ENCODE measurements around the gene ARHGAP18.

Gene ARHGAP18

GRCh38 chr6:129692467-129692866, 17.5 kb downstream of the ARHGAP18 start:
- Histone ChIP-seq H3K9me3 (ENCODE audit: control insufficient read depth, insufficient read depth, low read length) (no peaks in the 10 kb centered on the region), H3K9ac (ENCODE audit: low read depth, low read length) (no peak overlapping the region), H3K36me3 (ENCODE audit: insufficient read depth, low read length) (no peaks in the 10 kb centered on the region), H3K4me1 (ENCODE audit: insufficient read depth, low read length) (peaks cover 15% of the 10 kb centered on the region)

GRCh38 chr6:129691709-129692108, 18.3 kb downstream of the ARHGAP18 start:
- Histone ChIP-seq H3K4me1 (ENCODE audit: insufficient read depth, low read length) (peaks cover 15% of the 10 kb centered on the region), H3K9ac (ENCODE audit: low read depth, low read length) (no peak overlapping the region), H3K9me3 (ENCODE audit: control insufficient read depth, insufficient read depth, low read length) (no peaks in the 10 kb centered on the region), H3K36me3 (ENCODE audit: insufficient read depth, low read length) (no peaks in the 10 kb centered on the region)

- Histone ChIP-seq H3K9me3 (ENCODE audit: control insufficient read depth, insufficient read depth, low read length) (no peaks in the 10 kb centered on the region), H3K9ac (ENCODE audit: low read depth, low read length) (no peak overlapping the region), H3K36me3 (ENCODE audit: insufficient read depth, low read length) (no peaks in the 10 kb centered on the region), H3K4me1 (ENCODE audit: insufficient read depth, low read length) (peaks cover 15% of the 10 kb centered on the region)
Observed at GRCh38 chr6:129691043-129691640, 18.8 kb downstream of the ARHGAP18 start.

- no peaks in the 10 kb centered on the region for H3K9me3 ChIP-seq (ENCODE audit: control insufficient read depth, insufficient read depth, low read length)
- no peaks in the 10 kb centered on the region for H3K36me3 ChIP-seq (ENCODE audit: insufficient read depth, low read length)
- peaks cover 18% of the 10 kb centered on the region for H3K4me1 ChIP-seq (ENCODE audit: insufficient read depth, low read length)
- H3K9ac ChIP-seq (ENCODE audit: low read depth, low read length) = no peak overlapping the region
Observed at GRCh38 chr6:129686941-129687627, 22.9 kb downstream of the ARHGAP18 start.

GRCh38 chr6:129685662-129686031, 24.3 kb downstream of the ARHGAP18 start:
- H3K9me3 ChIP-seq (ENCODE audit: control insufficient read depth, insufficient read depth, low read length) = no peaks in the 10 kb centered on the region
- H3K9ac ChIP-seq (ENCODE audit: low read depth, low read length) = no peak overlapping the region
- no peaks in the 10 kb centered on the region for H3K36me3 ChIP-seq (ENCODE audit: insufficient read depth, low read length)
- peaks cover 14% of the 10 kb centered on the region for H3K4me1 ChIP-seq (ENCODE audit: insufficient read depth, low read length)

- Histone ChIP-seq H3K9ac (ENCODE audit: low read depth, low read length) (no peak overlapping the region), H3K4me1 (ENCODE audit: insufficient read depth, low read length) (peaks cover 14% of the 10 kb centered on the region), H3K36me3 (ENCODE audit: insufficient read depth, low read length) (no peaks in the 10 kb centered on the region), H3K9me3 (ENCODE audit: control insufficient read depth, insufficient read depth, low read length) (no peaks in the 10 kb centered on the region)
Observed at GRCh38 chr6:129684903-129685661, 24.9 kb downstream of the ARHGAP18 start.

GRCh38 chr6:129684323-129684884, 25.6 kb downstream of the ARHGAP18 start:
- peaks cover 14% of the 10 kb centered on the region for H3K4me1 ChIP-seq (ENCODE audit: insufficient read depth, low read length)
- no peaks in the 10 kb centered on the region for H3K36me3 ChIP-seq (ENCODE audit: insufficient read depth, low read length)
- H3K9me3 ChIP-seq (ENCODE audit: control insufficient read depth, insufficient read depth, low read length) = no peaks in the 10 kb centered on the region
- H3K9ac ChIP-seq (ENCODE audit: low read depth, low read length) = no peak overlapping the region

- Histone ChIP-seq H3K9ac (ENCODE audit: low read depth, low read length) (no peak overlapping the region), H3K9me3 (ENCODE audit: control insufficient read depth, insufficient read depth, low read length) (no peaks in the 10 kb centered on the region), H3K36me3 (ENCODE audit: insufficient read depth, low read length) (no peaks in the 10 kb centered on the region), H3K4me1 (ENCODE audit: insufficient read depth, low read length) (peaks cover 9% of the 10 kb centered on the region)
Observed at GRCh38 chr6:129683601-129684322, 26.2 kb downstream of the ARHGAP18 start.

- Histone ChIP-seq H3K36me3 (ENCODE audit: insufficient read depth, low read length) (no peaks in the 10 kb centered on the region), H3K4me1 (ENCODE audit: insufficient read depth, low read length) (peaks cover 9% of the 10 kb centered on the region), H3K9me3 (ENCODE audit: control insufficient read depth, insufficient read depth, low read length) (no peaks in the 10 kb centered on the region; the same call in 1 of the 2 replicates), H3K9ac (ENCODE audit: low read depth, low read length) (no peak overlapping the region)
Observed at GRCh38 chr6:129681913-129682205, 28.1 kb downstream of the ARHGAP18 start.

- no peaks in the 10 kb centered on the region for H3K36me3 ChIP-seq (ENCODE audit: insufficient read depth, low read length)
- H3K9me3 ChIP-seq (ENCODE audit: control insufficient read depth, insufficient read depth, low read length) = no peaks in the 10 kb centered on the region; the same call in 1 of the 2 replicates
- peaks cover 6% of the 10 kb centered on the region for H3K4me1 ChIP-seq (ENCODE audit: insufficient read depth, low read length)
- H3K9ac ChIP-seq (ENCODE audit: low read depth, low read length) = no peak overlapping the region
Observed at GRCh38 chr6:129680633-129681032, 29.3 kb downstream of the ARHGAP18 start.

GRCh38 chr6:129679758-129680157, 30.2 kb downstream of the ARHGAP18 start:
- Histone ChIP-seq H3K36me3 (ENCODE audit: insufficient read depth, low read length) (no peaks in the 10 kb centered on the region), H3K9me3 (ENCODE audit: control insufficient read depth, insufficient read depth, low read length) (no peaks in the 10 kb centered on the region; the same call in 1 of the 2 replicates), H3K9ac (ENCODE audit: low read depth, low read length) (no peak overlapping the region), H3K4me1 (ENCODE audit: insufficient read depth, low read length) (peaks cover 6% of the 10 kb centered on the region)

GRCh38 chr6:129679275-129679674, 30.7 kb downstream of the ARHGAP18 start:
- Histone ChIP-seq H3K36me3 (ENCODE audit: insufficient read depth, low read length) (no peaks in the 10 kb centered on the region), H3K4me1 (ENCODE audit: insufficient read depth, low read length) (peaks cover 6% of the 10 kb centered on the region), H3K9ac (ENCODE audit: low read depth, low read length) (no peak overlapping the region), H3K9me3 (ENCODE audit: control insufficient read depth, insufficient read depth, low read length) (no peaks in the 10 kb centered on the region; the same call in 1 of the 2 replicates)

- Histone ChIP-seq H3K9ac (ENCODE audit: low read depth, low read length) (no peak overlapping the region), H3K9me3 (ENCODE audit: control insufficient read depth, insufficient read depth, low read length) (no peaks in the 10 kb centered on the region; the same call in 1 of the 2 replicates), H3K4me1 (ENCODE audit: insufficient read depth, low read length) (peaks cover 6% of the 10 kb centered on the region), H3K36me3 (ENCODE audit: insufficient read depth, low read length) (no peaks in the 10 kb centered on the region)
Observed at GRCh38 chr6:129678463-129678862, 31.5 kb downstream of the ARHGAP18 start.

- Histone ChIP-seq H3K4me1 (ENCODE audit: insufficient read depth, low read length) (peaks cover 11% of the 10 kb centered on the region), H3K9ac (ENCODE audit: low read depth, low read length) (no peak overlapping the region)
Observed at GRCh38 chr6:129677620-129678325, 32.2 kb downstream of the ARHGAP18 start.

More at GRCh38 chr6:129677620-129678325, 32.2 kb downstream of the ARHGAP18 start:
- H3K9me3 ChIP-seq (ENCODE audit: control insufficient read depth, insufficient read depth, low read length) = no peaks in the 10 kb centered on the region; the same call in 1 of the 2 replicates
- H3K36me3 ChIP-seq (ENCODE audit: insufficient read depth, low read length) = no peaks in the 10 kb centered on the region
